Measurements from ENCODE around the gene LRSAM1.
"Not testable (repeated sequence)": the region's sequence is repeated elsewhere in the genome, so short reads cannot be mapped to it uniquely, and the experiment has no call there.

The LRSAM1 gene

GRCh38 chr9:127457191-127457878, 6.0 kb downstream of the LRSAM1 start:
- DNase-seq (ENCODE audit: low spot score), result no peak

GRCh38 chr9:127458921-127459320, 7.6 kb downstream of the LRSAM1 start:
- no peak for DNase-seq (ENCODE audit: low spot score)

GRCh38 chr9:127463382-127463781, 12.1 kb downstream of the LRSAM1 start:
- no peak for DNase-seq (ENCODE audit: low spot score)

DNA sequence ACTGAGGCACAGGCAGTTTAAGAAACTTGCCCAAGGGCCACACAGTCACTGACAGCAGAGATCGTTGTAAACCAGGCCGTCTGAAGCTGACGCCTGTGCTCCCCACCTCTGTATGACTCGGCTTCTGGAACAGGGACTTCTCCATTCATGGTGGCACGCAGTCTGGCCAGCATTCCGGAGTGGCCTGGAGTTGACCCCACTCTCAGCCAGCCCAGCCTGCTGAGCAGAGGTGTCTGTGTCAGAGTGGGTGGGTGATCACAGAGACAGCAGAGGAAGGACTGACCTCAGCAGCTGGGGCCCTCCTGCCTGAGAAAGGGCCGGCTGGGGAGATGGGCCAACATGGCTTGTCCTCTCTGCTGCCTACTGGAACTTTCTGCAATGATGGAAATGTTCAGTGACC, 12.6 kb downstream of the LRSAM1 start:
- no peak for DNase-seq (ENCODE audit: low spot score)

- not testable (repeated sequence) for DNase-seq (ENCODE audit: low spot score)
These were observed 15.2 kb downstream of the LRSAM1 start for GRCh38 chr9:127466407-127466917.

GRCh38 chr9:127467621-127468020, 16.3 kb downstream of the LRSAM1 start:
- DNase-seq (ENCODE audit: low spot score), result no peak

DNA sequence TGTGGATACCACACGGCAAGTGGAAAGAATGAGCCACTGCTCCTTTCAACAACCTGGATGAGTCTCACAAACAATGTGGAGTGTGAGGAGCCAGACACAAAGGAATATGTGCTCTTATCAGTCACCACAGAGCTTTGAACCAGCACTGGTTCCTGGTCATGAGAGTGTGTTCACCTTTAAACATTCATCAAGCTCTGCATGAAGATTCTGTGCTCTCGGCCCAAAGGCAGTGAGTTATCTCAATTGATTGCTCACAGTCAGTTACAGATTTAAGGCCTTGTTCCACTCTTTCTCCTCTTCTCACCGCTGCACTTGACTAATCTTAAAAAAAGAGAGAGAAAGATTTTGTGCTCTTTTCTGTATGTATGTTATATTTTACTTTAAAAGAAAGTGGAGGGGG, 19.4 kb downstream of the LRSAM1 start:
- no peak for DNase-seq (ENCODE audit: low spot score)

DNA sequence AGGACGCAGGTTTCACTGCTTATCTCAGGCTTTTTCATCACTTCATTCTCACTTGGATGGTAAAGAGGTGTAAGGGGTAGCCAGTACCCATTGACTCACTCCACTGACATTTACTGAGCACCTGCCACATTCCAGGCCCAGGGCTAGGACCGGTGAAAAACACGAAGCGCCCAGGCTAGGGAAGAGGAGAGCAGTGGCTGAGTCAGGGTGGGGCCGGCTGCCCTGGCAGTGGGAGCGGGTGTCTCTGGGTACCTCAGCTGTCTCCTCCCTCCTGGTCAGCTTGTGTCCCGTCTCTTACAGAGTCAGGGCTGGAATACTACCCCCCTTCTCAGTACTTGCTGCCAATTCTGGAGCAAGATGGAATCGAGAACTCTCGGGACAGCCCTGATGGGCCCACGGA, 22.2 kb downstream of the LRSAM1 start:
- no peak for DNase-seq (ENCODE audit: low spot score)

DNA sequence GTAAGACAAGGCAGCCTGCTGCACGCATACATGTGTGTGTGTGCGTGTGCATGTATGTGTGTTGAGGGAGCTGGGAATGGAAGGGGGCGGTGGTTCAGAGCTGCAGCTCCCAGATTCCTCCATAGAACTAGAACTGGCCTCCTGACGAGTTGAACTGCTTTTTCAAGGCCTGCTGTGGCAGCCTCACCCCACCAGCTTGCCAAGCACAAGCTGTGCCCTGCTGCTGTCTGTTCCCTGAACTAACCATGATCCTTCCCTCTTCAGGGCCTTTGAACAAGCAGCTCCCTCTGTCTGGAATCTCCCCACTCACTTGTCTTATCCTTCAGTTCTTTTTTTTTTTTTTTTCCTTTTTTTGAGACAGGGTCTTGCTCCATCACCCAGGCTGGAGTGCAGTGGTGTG, 22.6 kb downstream of the LRSAM1 start:
- no peak for DNase-seq (ENCODE audit: low spot score)

GRCh38 chr9:127474592-127474991, 23.3 kb downstream of the LRSAM1 start:
- no peak for DNase-seq (ENCODE audit: low spot score)

GRCh38 chr9:127479507-127480081, 28.3 kb downstream of the LRSAM1 start:
- DNase-seq (ENCODE audit: low spot score), result no peak

- DNase-seq (ENCODE audit: low spot score), result no peak
These were observed 31.4 kb downstream of the LRSAM1 start for GRCh38 chr9:127482662-127483061.

DNA sequence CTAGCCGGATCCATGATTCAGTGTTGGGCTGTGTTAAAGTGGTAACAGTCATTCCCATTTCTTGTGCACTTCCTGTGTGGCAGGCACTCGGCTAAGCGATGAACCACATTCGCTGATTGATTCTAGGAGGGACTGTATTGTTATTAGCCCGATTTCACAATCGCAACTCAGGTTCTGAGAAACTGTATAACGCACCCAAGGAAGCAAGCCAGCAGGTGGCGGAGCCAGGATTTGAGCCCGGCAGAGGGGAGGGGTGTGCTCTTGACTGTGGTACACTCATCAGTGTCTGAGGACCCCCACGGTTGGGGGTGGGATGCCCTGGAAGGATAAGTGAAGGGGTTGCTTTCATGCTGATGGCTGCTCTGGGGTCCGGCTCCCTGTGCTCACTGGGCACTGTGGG, 34.7 kb downstream of the LRSAM1 start:
- DNase-seq (ENCODE audit: low spot score), result no peak

- no peak for DNase-seq (ENCODE audit: low spot score)
These were observed 37.6 kb downstream of the LRSAM1 start for GRCh38 chr9:127488946-127489345.

- DNase-seq (ENCODE audit: low spot score), result no peak
These were observed 38.3 kb downstream of the LRSAM1 start for GRCh38 chr9:127489471-127490115.

- no peak for DNase-seq (ENCODE audit: low spot score)
These were observed 39.4 kb downstream of the LRSAM1 start for GRCh38 chr9:127490535-127491230.

- DNase-seq (ENCODE audit: low spot score), result no peak
These were observed 40.2 kb downstream of the LRSAM1 start for GRCh38 chr9:127491516-127491915.

GRCh38 chr9:127492616-127493015, 41.3 kb downstream of the LRSAM1 start:
- no peak for DNase-seq (ENCODE audit: low spot score)

- DNase-seq (ENCODE audit: low spot score), result no peak
These were observed 42.4 kb downstream of the LRSAM1 start for GRCh38 chr9:127493592-127494303.

- DNase-seq (ENCODE audit: low spot score), result no peak
These were observed 43.0 kb downstream of the LRSAM1 start for GRCh38 chr9:127494304-127494702.

DNA sequence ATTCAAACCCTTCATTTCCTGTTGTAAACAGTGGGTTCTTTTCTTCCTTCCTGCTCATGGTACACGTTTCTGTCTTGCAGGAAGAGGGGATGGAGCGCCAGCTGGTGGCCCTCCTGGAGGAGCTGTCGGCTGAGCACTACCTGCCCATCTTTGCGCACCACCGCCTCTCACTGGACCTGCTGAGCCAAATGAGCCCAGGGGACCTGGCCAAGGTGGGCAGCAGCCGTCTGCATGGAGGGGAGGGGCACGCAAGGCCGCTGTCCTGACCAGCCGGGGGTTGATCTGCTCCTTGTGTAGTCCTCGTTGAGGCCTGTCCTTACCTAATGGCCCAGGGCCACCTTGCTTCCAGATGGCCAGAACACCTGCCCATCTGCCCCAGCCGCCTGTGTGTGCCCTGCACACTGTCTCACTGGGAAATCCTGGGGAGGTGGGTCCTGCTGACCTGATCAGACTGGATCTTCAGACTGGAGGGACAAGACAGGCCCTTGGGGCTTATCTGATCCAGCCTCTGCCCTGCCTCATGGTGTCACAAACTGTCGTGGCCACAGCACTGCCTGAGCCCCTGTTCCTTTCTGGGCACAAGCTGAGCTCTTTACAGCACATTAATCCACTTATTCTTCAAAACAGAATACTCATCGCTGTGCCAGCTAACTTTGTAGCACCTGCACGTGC, 44.7 kb downstream of the LRSAM1 start:
- no peak for DNase-seq (ENCODE audit: low spot score)

- no peak for DNase-seq (ENCODE audit: low spot score)
These were observed 45.7 kb downstream of the LRSAM1 start for GRCh38 chr9:127496974-127497373.
